Suprapubic skin (tissue), 4 donors: ENCODE results near the gene NUP160. TPM values are rescaled to one million over a fixed set of nuclear protein-coding genes. Genes with fewer than 3 reads are reported as not detected.
"Not testable (repeated sequence)": the region's sequence is repeated elsewhere in the genome, so short reads cannot be mapped to it uniquely, and the experiment has no call there.

Experiments
- DNase-seq, 2 donors: peaks; one replicate each; pipeline ENCODE4 v3.0.0-alpha.2; 2019; ENCODE audit warnings: low spot score in 2 of 2
- H3K27ac ChIP-seq: fragments of 200-600 bp; sonication (generic); one replicate; pipeline ENCODE4 v1.5.1; 2019
- H3K27me3 ChIP-seq: fragments of 200-600 bp; sonication (generic); one replicate; pipeline ENCODE4 v1.5.1; 2019
- H3K36me3 ChIP-seq: fragments of 200-600 bp; sonication (generic); one replicate; pipeline ENCODE4 v1.5.1; 2019
- H3K4me1 ChIP-seq: fragments of 200-600 bp; sonication (generic); one replicate; pipeline ENCODE4 v1.5.1; 2019
- H3K4me3 ChIP-seq: fragments of 200-600 bp; sonication (generic); one replicate; pipeline ENCODE4 v1.5.1; 2019; ENCODE audit warnings: mild to moderate bottlenecking
- H3K9me3 ChIP-seq: fragments of 200-600 bp; sonication (generic); one replicate; pipeline ENCODE4 v1.5.1; 2019
- EP300 ChIP-seq: sonication (generic); formaldehyde crosslinking; IDR thresholded peaks from one replicate; pipeline ENCODE4 v1.6.1; 2017; ENCODE audit warnings: antibody characterized with exemption
- POLR2A ChIP-seq, 2 donors: fragments of 450-650 bp; IDR thresholded peaks; one replicate each; pipeline ENCODE4 v1.6.1; 2017; ENCODE audit warnings: antibody characterized with exemption in 2 of 2, mild to moderate bottlenecking in 2 of 2, moderate library complexity in 2 of 2
- POLR2AphosphoS5 ChIP-seq, 3 donors: sonication (generic); formaldehyde crosslinking; IDR thresholded peaks; one replicate each; pipeline ENCODE4 v1.6.1; 2017; ENCODE audit warnings: antibody characterized with exemption in 3 of 3
- WGBS: methylation state at CpG from one replicate; pipeline ENCODE4 v1.1.5; 2018; 5-methylcytosine and 5-hydroxymethylcytosine counted together
- total RNA-seq, 4 donors: library from RNA; depleted of rRNA; stranded (reverse); fragments of >200 nt; gene quantifications; one replicate each; pipeline ENCODE4 v1.1.0, GENCODE V29; 2016
- TF ChIP-seq, protein P1 (sequence below), 2 donors: fragments of 200-600 bp in 1 of 2; fragments of 450-650 bp in 1 of 2; sonication (generic) in 1 of 2; IDR thresholded peaks; one replicate each; pipeline ENCODE4 v1.5.1; 2016 to 2019; ENCODE audit warnings: antibody characterized with exemption in 2 of 2, mild to moderate bottlenecking in 1 of 2, moderate library complexity in 1 of 2

The NUP160 gene
- total RNA-seq, 4 donors from 2014 or later = 17.5 to 55.7 (median 26.6) TPM

DNA sequence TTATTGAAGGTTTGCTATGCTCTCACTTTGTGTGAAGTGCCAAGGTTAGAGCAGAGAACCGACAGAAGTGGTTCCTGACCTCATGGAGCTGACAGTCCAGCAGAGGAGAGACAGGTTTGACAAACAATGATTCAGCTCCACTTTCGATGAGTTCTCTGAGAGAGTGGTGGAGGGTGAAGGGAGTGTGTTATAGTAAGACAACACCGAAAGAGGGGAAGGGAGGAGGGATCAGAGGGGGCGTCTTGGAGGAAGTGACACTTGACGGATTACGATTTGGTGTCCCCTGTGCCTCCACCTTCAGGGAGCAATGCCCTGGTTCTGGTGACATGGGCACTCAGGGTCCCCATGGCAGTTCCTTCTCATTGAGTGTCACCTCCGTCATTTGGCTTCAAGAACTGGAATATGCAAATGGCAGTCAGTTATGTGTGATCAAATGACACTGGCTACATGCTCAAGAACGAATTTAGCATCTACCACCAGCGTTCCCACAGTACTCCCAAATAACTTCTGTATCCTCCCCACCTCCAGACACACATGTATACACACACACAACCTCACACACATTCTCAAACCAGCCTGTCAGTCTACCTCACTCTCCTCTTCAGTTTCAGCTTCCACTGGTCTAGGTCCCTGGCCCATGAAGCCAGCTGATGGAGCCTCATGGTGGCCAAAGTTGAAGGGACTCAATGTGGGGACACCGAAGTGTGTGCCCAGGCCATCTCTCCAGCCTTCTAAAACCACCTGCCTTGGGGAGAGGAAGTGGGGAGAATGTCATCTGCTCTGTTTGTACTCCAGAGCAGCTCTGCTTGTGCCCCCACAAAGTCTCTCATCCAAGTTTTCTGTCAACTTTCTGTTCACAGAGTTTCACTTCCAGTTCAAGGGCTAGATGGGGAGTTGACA, 31.4 kb upstream of the NUP160 start:
- Histone ChIP-seq H3K4me3 (no peak overlapping the region), H3K4me1 (peaks cover 8% of the 10 kb centered on the region), H3K27ac (no peak overlapping the region), H3K36me3 (no peaks in the 10 kb centered on the region), H3K9me3 (no peaks in the 10 kb centered on the region), H3K27me3 (no peaks in the 10 kb centered on the region)
- TF ChIP-seq POLR2AphosphoS5 (IDR thresholded peaks at IDR 0.05) (no peak), POLR2A (IDR thresholded peaks at IDR 0.05) (no peak), EP300 (no peak)
- 90% methylated on average over 10 of the region's 10 CpGs for WGBS
- no peak for DNase-seq

DNA sequence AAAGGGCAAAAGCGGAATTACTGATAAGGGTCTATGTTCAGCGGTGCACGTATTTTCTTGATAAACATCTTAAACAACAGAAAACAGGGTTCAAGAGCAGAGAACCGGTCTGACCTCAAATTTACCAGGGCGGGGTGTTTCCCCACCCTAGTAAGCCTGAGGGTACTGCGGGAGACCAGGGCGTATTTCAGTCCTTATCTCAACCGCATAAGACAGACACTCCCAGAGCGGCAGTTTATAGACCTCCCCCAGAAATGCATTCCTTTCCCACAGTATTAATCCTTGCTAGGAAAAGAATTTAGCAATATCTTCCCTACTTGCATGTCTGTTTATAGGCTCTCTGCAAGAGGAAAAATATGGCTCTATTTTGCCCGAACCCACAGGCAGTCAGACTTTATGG, 27.7 kb upstream of the NUP160 start:
- H3K36me3 ChIP-seq, DNase-seq, H3K27me3 ChIP-seq, H3K27ac ChIP-seq, H3K4me1 ChIP-seq, H3K9me3 ChIP-seq, H3K4me3 ChIP-seq: not testable (repeated sequence)
- 93% methylated on average over 10 of the region's 10 CpGs for WGBS

DNA sequence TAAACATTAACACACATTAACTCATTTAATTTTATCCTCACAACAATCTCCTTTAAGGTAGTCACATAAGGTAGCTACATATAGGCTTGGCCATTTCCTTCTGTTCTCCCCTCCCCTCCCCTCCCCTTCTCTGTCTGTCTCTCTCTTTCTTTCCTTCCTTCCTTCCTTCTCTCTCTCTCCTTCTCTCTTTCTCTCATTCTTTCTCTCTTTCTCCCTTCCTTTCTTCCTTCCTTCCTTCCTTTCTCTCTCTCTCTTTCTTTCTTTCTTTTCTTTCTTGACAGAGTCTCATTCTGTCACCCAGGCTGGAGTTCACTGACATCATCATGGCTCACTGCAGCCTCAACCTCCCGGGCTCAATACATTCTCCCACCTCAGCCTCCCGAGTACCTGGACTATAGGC, 22.3 kb upstream of the NUP160 start:
- no peaks in the 10 kb centered on the region for H3K36me3 ChIP-seq
- H3K4me1 ChIP-seq = peaks cover 12% of the 10 kb centered on the region
- H3K4me3 ChIP-seq = no peak overlapping the region
- 96% methylated on average over 2 of the region's 2 CpGs for WGBS
- no peak overlapping the region for H3K27ac ChIP-seq
- no peak for DNase-seq
- no peaks in the 10 kb centered on the region for H3K9me3 ChIP-seq
- no peaks in the 10 kb centered on the region for H3K27me3 ChIP-seq
- no peak for TF ChIP-seq EP300
- no peak for TF ChIP-seq POLR2A (IDR thresholded peaks at IDR 0.05)

DNA sequence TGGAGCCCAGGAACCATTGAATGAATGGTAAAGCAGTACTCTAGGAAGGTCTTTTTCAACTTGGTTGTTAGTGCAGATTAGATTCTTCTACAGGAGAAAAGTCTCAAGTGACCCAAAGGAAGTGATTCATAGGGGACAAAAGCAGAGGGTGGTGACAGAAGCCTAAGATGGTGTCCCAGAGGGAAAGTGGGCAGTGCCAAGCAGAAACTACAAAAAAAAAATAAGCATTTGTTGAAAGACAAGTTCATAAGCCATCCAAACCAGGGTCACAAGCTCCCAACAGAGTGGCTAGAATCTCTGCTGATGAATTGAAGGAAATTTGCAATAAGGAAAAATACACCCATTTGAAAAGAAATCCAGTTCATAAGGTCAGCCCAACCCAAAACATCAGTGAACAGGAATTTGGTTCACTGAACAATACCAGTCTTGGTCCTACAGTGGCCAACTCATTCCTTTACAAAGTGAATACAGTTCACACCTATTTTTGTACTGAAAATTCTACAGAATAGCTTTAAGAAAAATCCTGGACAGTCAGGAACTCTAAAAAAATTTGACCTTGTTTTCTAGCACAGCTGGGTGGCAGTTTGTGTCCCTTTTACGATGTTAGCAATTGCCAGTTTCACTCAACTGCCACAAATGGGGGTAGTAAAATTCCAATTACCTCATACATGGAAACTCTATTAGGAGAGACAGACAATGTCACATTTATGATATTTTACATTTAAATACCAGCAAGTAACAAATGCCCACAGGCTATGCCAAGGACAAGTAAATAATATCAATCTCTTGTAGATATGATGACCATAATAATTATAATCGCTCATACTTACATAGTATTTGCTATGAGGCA, 21.6 kb upstream of the NUP160 start:
- no peak for DNase-seq
- TF ChIP-seq EP300 (no peak), POLR2AphosphoS5 (IDR thresholded peaks at IDR 0.05) (no peak), POLR2A (IDR thresholded peaks at IDR 0.05) (no peak)
- TF ChIP-seq, protein P1, sequence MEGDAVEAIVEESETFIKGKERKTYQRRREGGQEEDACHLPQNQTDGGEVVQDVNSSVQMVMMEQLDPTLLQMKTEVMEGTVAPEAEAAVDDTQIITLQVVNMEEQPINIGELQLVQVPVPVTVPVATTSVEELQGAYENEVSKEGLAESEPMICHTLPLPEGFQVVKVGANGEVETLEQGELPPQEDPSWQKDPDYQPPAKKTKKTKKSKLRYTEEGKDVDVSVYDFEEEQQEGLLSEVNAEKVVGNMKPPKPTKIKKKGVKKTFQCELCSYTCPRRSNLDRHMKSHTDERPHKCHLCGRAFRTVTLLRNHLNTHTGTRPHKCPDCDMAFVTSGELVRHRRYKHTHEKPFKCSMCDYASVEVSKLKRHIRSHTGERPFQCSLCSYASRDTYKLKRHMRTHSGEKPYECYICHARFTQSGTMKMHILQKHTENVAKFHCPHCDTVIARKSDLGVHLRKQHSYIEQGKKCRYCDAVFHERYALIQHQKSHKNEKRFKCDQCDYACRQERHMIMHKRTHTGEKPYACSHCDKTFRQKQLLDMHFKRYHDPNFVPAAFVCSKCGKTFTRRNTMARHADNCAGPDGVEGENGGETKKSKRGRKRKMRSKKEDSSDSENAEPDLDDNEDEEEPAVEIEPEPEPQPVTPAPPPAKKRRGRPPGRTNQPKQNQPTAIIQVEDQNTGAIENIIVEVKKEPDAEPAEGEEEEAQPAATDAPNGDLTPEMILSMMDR (IDR thresholded peaks at IDR 0.05) = no peak
- H3K27ac ChIP-seq = no peak overlapping the region
- H3K4me1 ChIP-seq = peaks cover 18% of the 10 kb centered on the region
- no peaks in the 10 kb centered on the region for H3K9me3 ChIP-seq
- no peaks in the 10 kb centered on the region for H3K27me3 ChIP-seq
- H3K4me3 ChIP-seq = no peak overlapping the region
- no peaks in the 10 kb centered on the region for H3K36me3 ChIP-seq
- WGBS = 68% methylated on average over 2 of the region's 2 CpGs

DNA sequence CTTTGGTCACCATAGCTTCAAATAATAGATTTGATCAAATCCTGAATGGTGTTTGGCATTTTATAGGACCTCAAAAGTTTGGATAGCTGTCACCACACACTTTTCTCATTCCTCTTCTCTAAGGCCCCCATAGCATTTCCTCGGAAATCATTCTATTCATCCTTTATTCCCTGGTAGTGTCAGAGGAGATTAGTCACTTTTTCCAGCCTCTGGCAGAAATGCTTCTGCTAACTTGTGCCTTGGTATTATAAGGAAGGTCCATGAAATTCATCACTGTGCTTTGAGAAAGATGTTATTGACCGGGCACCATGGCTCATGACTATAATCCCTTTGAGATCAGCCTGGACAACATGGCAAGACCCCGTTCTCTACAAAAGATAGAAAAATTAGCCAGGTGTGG, 19.7 kb upstream of the NUP160 start:
- H3K36me3 ChIP-seq = no peaks in the 10 kb centered on the region
- no peak overlapping the region for H3K27ac ChIP-seq
- peaks cover 37% of the 10 kb centered on the region for H3K4me1 ChIP-seq
- no peaks in the 10 kb centered on the region for H3K9me3 ChIP-seq
- no peak overlapping the region for H3K4me3 ChIP-seq
- no peak for TF ChIP-seq EP300
- TF ChIP-seq POLR2AphosphoS5 (IDR thresholded peaks at IDR 0.05) = no peak
- TF ChIP-seq, protein P1 (IDR thresholded peaks at IDR 0.05) = no peak
- TF ChIP-seq POLR2A (IDR thresholded peaks at IDR 0.05) = no peak
- 76% methylated on average over 3 of the region's 3 CpGs for WGBS
- no peaks in the 10 kb centered on the region for H3K27me3 ChIP-seq
- no peak for DNase-seq

DNA sequence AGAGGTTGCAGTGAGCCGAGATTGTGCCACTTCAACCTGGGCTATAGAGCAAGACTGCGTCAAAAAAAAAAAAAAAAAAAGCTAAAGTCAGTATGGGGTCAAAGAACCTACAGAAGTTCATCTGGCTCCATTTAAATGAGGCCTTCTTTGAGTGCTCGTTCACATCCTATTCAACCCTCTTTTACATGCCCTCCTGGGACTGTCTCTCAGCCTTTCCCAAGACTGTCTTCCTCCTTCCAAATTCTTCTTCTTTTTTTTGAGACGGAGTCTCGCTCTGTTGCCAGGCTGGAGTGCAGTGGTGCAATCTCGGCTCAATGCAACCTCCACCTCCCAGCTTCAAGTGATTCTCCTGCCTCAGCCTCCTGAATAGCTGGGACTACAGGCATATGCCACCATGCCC, 18.7 kb upstream of the NUP160 start:
- H3K4me1 ChIP-seq = peaks cover 44% of the 10 kb centered on the region
- 70% methylated on average over 6 of the region's 6 CpGs for WGBS
- H3K36me3 ChIP-seq = not testable (repeated sequence)

DNA sequence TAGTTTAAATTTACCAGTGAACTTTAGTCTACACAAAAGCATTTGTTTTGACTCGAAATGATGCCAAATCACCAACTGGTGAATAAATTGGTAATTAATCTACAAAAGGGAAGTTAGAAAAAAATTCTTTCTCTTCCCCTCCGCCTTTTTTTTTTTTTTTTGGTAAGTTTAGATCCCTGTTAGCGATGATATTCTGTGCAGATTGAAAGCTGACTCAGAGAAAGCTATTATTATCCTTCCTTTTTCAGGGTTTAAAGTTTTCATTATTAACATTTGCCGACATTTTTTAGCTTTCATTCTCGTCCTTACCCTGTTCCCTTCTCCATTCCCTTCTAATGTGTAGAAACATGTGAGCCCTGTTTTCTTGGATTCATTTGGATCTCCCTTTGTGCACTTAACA, 16.8 kb upstream of the NUP160 start:
- Histone ChIP-seq H3K4me1 (peaks cover 44% of the 10 kb centered on the region), H3K4me3 (no peak overlapping the region), H3K27me3 (no peaks in the 10 kb centered on the region), H3K27ac (peak overlapping the region; percentile 52), H3K36me3 (no peaks in the 10 kb centered on the region), H3K9me3 (no peaks in the 10 kb centered on the region)
- TF ChIP-seq POLR2A (IDR thresholded peaks at IDR 0.05) (no peak), POLR2AphosphoS5 (IDR thresholded peaks at IDR 0.05) (no peak), EP300 (no peak)
- TF ChIP-seq, protein P1 (IDR thresholded peaks at IDR 0.05) = no peak
- WGBS = 42% methylated on average over 5 of the region's 5 CpGs
- no peak for DNase-seq

More for the DNA sequence above, 18.7 kb upstream of the NUP160 start:
- H3K9me3 ChIP-seq, H3K4me3 ChIP-seq, H3K27me3 ChIP-seq, H3K27ac ChIP-seq, DNase-seq: not testable (repeated sequence)
